ENCODE measurements around the gene TMEM154. TPM values are rescaled to one million over a fixed set of nuclear protein-coding genes. Genes with fewer than 3 reads are reported as not detected.

TMEM154 gene
- total RNA-seq, 1 experiment from 2014 or later: 2.6 TPM

DNA sequence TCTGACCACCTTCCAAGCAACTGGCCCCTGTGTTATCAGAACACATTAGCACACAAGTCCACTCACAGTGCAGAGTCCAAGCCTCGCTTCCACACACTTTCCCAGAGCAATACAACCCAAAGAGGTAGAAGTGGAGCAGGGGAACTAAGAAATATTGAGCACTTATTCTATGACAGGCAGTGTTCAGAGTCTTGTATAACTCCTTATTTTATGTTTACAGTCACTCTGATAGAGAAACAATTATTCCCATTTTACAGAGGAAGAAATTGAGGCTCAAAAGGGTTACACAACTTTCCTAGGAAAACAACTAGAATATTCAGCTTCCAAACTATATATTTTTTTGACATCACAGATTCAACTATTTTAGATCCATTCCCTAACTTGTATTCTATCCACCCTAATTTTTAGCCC lies 18.3 kb upstream of the TMEM154 start:
- Histone ChIP-seq H3K27ac (ENCODE audit: low read depth, low read length, poor library complexity, severe bottlenecking) (no peak overlapping the region), H3K27me3 (replicated peaks; ENCODE audit: insufficient read depth, low read depth, low read length, poor library complexity) (no peaks in the 10 kb centered on the region), H3K36me3 (ENCODE audit: insufficient read depth, low read length, poor library complexity, severe bottlenecking) (no peaks in the 10 kb centered on the region), H3K9me3 (ENCODE audit: low read depth, low read length, poor library complexity, severe bottlenecking) (no peaks in the 10 kb centered on the region), H3K4me1 (ENCODE audit: insufficient read depth, low read length, poor library complexity, severe bottlenecking) (peaks cover 8% of the 10 kb centered on the region), H3K4me3 (ENCODE audit: low read depth, low read length, poor library complexity, severe bottlenecking) (no peak overlapping the region)
- CTCF ChIA-PET: no interaction called here
- BruUV-seq (replicated peaks): no TSS peak
- POLR2A ChIA-PET (ENCODE audit: low non-redundant PET): no interaction called here
- no peak for DNase-seq (ENCODE audit: low spot score)
- TF ChIP-seq EZH2 (IDR thresholded peaks at IDR 0.05; ENCODE audit: borderline replicate concordance, low read depth, low read length, poor library complexity, severe bottlenecking) (no peak), CTCF (conservative IDR thresholded peaks at IDR 0.05; ENCODE audit: low read depth, low read length) (no peak)
- intact Hi-C loops (cut with micrococcal nuclease; ENCODE audit: unreplicated experiment): no loop called here

DNA sequence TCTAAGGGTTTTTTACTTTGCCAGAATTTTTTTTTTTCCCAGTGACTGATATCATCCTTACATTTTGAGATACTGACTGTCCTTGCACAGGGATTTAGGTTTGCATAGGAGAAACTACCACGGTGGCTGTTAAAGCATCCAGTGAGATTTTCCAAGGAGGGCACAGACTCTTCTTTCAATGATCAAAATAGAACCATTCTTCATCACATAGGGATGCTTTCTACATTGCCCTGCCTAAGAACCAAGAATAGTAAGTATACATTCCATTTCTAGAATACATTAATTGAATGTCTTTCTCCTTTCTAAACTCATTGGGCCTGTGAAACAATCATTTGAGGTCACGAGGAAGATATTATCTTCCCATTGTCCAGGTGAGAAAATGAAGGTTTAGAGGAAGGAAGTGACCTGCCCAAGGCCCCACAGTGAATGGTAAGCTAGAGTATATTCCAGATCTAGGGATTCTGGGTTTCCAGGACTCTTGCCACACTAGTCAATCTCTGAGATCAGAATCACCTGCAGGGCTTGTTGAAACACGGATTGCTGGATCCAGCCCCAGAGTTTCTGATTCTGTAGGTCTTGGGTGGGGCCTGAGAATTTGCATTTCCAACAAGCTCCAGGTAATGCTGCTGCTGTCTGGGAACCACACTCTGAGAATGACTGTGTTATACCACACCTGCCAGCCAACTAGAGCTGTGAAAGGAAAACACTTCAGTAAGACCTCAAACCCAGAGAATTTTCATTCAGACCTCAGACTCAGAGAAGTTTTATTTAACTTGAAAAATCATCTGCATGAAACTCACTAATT lies 17.7 kb upstream of the TMEM154 start:
- Histone ChIP-seq H3K4me3 (ENCODE audit: low read depth, low read length, poor library complexity, severe bottlenecking) (no peak overlapping the region), H3K9me3 (ENCODE audit: low read depth, low read length, poor library complexity, severe bottlenecking) (no peaks in the 10 kb centered on the region), H3K27me3 (replicated peaks; ENCODE audit: insufficient read depth, low read depth, low read length, poor library complexity) (no peaks in the 10 kb centered on the region), H3K27ac (ENCODE audit: low read depth, low read length, poor library complexity, severe bottlenecking) (no peak overlapping the region), H3K36me3 (ENCODE audit: insufficient read depth, low read length, poor library complexity, severe bottlenecking) (no peaks in the 10 kb centered on the region), H3K4me1 (ENCODE audit: insufficient read depth, low read length, poor library complexity, severe bottlenecking) (peaks cover 8% of the 10 kb centered on the region)
- CTCF ChIA-PET: no interaction called here
- DNase-seq (ENCODE audit: low spot score): no peak
- intact Hi-C loops (cut with micrococcal nuclease; ENCODE audit: unreplicated experiment): no loop called here
- BruUV-seq (replicated peaks): no TSS peak
- TF ChIP-seq CTCF (conservative IDR thresholded peaks at IDR 0.05; ENCODE audit: low read depth, low read length) (no peak), EZH2 (IDR thresholded peaks at IDR 0.05; ENCODE audit: borderline replicate concordance, low read depth, low read length, poor library complexity, severe bottlenecking) (no peak)
- POLR2A ChIA-PET (ENCODE audit: low non-redundant PET): no interaction called here

DNA sequence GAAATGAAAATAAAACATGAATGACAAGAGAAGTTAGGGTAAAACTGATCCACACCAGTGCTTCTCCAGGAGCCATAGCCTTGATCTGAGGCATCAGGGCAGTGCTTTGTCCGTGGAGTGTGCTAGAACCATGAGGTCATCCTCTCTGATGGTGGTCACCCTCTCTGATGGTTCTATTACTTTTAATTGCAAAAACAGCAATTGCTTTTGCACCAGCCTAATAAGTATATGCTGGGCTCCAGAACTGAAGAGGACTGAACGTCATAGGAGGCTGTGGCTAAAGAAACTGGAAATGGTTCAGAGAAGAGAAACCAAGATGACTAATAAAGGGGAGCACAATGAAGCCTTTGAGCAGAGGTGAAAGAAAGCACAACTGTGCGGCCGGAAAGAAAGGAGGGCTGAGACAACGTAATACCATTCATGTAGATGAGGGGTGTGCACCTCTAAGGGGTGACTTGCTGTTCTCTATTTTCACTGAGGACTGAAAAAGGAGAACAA lies 17.0 kb upstream of the TMEM154 start:
- no peak overlapping the region for H3K27ac ChIP-seq (ENCODE audit: low read depth, low read length, poor library complexity, severe bottlenecking)
- BruUV-seq (replicated peaks): no TSS peak
- CTCF ChIA-PET: no interaction called here

More for the DNA sequence above, 17.0 kb upstream of the TMEM154 start:
- no peak for DNase-seq (ENCODE audit: low spot score)
- Histone ChIP-seq H3K4me3 (ENCODE audit: low read depth, low read length, poor library complexity, severe bottlenecking) (no peak overlapping the region), H3K27me3 (replicated peaks; ENCODE audit: insufficient read depth, low read depth, low read length, poor library complexity) (no peaks in the 10 kb centered on the region), H3K36me3 (ENCODE audit: insufficient read depth, low read length, poor library complexity, severe bottlenecking) (no peaks in the 10 kb centered on the region), H3K4me1 (ENCODE audit: insufficient read depth, low read length, poor library complexity, severe bottlenecking) (peaks cover 8% of the 10 kb centered on the region), H3K9me3 (ENCODE audit: low read depth, low read length, poor library complexity, severe bottlenecking) (no peaks in the 10 kb centered on the region)
- TF ChIP-seq EZH2 (IDR thresholded peaks at IDR 0.05; ENCODE audit: borderline replicate concordance, low read depth, low read length, poor library complexity, severe bottlenecking) (no peak), CTCF (conservative IDR thresholded peaks at IDR 0.05; ENCODE audit: low read depth, low read length) (no peak)
- intact Hi-C loops (cut with micrococcal nuclease; ENCODE audit: unreplicated experiment): no loop called here
- POLR2A ChIA-PET (ENCODE audit: low non-redundant PET): no interaction called here

All from A673 (cell line).